GM18870 (cell line): ENCODE measurements around the gene CTNNAL1.
A peak's percentile ranks its signal among the peaks of the same experiment; 100 is the strongest.

Experiments
- ATAC-seq: cut with Tn5 transposase; IDR thresholded peaks from one replicate; pipeline ENCODE4 v1.9.1; 2021; ENCODE audit warnings: moderate library complexity; ENCODE audit not compliant: unreplicated experiment

The CTNNAL1 gene

GRCh38 chr9:109030426-109030825 lies 17.1 kb upstream of the CTNNAL1 start:
- ATAC-seq: no peak

GRCh38 chr9:109028457-109028856 lies 15.2 kb upstream of the CTNNAL1 start:
- no peak for ATAC-seq

- no peak for ATAC-seq
These were observed 13.9 kb upstream of the CTNNAL1 start for GRCh38 chr9:109027176-109027575.

GRCh38 chr9:109026306-109026705 lies 13.0 kb upstream of the CTNNAL1 start:
- ATAC-seq: no peak

DNA sequence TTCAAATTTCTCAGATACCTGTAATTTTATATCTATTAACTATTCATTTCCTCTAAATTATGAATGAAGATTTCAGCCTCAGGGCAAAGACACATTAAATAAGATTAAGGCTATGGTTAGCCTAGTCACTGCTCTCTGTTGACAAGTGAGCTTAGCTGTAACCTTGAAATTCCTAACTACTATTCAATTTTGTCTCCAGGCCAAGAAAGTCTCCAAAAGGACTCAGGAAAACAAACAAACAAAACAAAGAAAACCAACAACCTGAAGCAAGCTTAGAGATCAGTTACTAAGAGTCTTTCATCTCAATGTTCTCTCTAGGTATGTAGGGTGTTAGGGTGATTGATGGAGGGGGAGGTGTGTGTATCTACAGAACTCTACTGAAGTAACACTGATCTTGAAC lies 9.6 kb upstream of the CTNNAL1 start:
- no peak for ATAC-seq

- ATAC-seq: no peak
These were observed 7.5 kb upstream of the CTNNAL1 start for GRCh38 chr9:109020581-109021511.

GRCh38 chr9:109020113-109020512 lies 6.8 kb upstream of the CTNNAL1 start:
- no peak for ATAC-seq

DNA sequence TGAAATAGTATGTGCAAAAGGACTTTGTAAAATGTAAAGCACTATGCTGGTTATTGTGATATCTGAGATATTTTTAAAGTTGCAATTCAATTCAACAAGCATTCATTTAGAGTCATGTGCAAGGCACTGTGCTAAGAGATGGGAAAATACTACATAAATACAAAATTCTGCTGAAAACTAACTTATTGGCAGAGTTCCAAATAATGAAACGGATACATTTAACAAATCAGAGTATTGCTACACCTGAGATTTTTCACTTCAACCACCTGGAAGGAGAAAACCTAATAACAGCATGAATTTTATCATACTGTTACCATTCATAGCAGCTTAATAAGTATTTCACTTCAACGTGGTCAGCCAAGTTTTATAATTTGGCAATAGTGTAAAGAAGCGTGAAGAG lies 6.1 kb upstream of the CTNNAL1 start:
- ATAC-seq: no peak

DNA sequence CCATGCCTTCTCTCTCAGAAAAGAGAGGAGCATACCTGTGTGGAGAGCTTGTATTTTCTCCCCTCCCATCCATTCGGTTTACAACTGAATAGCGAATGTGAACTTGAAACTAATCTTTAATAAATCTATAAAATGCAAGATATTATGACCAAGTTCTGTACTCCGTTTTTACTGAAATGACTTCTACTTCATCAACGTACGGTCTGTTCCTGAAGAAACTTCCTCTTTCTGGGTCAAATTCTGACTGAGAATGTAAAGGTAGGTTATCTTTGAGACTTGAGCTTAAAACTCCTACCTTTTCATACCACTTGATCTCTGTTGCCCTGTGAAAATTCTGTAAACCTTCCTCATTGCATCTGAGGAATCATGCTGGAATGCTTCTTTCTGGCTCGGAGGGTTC lies 4.2 kb upstream of the CTNNAL1 start:
- peak; percentile 61 for ATAC-seq

DNA sequence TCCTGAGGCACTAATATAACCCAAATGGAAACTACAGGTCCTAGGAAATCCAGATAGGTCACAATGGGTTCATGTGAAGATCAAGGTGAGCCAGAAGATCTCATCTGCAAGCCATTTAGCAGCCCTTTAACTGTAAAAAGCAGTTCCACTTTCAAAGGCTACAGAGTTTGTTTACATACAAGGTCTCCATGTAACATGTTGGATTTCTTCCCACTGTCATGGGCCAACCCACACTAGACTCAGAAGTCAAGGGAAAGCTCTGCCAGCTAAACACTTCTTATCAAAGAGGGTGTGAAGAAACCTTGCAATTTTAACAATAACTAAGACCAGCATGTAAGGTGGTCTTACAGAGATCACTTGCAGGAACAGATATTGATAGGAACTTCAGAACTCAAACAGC lies 3.8 kb upstream of the CTNNAL1 start:
- no peak for ATAC-seq

DNA sequence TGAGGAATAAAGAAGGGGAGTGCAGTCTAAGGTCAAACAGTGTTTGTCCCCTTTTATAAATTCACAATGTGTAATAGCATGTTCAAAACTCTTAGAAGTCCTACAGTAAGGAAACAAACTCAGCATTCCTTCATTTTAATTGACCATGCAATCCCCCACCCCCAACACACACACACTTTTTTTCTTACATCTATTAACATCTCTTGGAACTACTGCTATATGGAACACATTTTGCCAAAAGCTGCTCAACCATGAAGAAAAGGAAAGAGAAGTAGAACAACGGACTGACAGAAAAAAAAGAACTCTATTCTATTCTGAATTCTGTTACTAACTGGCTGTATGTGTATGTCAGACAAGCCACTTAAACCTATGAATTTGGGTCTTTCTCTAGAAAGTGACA lies 2.8 kb upstream of the CTNNAL1 start:
- ATAC-seq: no peak

GRCh38 chr9:109014608-109015280 lies 1.4 kb upstream of the CTNNAL1 start:
- no peak for ATAC-seq

DNA sequence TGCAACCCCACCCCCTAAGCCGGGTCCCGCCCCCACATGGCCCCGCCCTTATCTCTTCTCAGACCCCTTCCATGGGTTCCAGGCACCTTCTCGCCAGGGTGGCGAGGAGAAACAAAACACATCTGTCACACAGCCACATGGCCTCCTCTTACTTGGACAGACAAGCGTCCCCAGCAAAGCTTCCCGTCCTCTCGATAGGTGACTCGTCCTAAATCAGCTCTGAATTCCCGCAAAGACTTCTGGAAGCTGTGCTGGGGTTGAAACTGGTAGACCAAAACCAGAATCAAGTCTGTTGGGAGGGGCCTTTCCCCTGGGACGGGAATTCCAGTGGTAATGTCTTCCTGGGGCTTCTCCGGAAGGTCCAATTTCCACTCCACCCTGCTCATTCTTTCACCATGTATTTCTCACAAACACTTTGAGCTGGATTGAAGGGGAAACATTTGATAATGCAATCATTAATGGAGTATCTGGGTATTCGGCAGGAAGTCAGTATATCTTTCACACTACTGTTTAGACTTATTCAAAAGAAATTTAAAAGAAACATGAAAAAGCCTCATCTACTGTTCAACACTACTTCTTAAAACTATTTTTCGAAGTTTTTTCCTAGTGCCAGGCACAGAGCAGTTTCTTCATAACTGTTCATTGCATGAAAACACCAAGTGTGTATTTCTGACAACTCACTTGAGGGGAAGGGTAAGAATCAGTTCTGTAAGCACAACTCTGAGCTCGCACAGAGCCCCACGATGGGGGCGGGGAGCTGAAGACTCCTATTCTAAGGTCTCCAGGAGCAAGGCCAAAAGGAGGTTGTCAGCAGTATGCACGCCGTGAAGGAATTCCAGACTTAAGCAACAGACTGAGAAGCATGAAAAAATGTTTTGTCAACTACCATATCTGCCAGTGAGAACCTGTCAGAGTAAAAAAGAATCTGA lies 644 bp upstream of the CTNNAL1 start:
- ATAC-seq: no peak

DNA sequence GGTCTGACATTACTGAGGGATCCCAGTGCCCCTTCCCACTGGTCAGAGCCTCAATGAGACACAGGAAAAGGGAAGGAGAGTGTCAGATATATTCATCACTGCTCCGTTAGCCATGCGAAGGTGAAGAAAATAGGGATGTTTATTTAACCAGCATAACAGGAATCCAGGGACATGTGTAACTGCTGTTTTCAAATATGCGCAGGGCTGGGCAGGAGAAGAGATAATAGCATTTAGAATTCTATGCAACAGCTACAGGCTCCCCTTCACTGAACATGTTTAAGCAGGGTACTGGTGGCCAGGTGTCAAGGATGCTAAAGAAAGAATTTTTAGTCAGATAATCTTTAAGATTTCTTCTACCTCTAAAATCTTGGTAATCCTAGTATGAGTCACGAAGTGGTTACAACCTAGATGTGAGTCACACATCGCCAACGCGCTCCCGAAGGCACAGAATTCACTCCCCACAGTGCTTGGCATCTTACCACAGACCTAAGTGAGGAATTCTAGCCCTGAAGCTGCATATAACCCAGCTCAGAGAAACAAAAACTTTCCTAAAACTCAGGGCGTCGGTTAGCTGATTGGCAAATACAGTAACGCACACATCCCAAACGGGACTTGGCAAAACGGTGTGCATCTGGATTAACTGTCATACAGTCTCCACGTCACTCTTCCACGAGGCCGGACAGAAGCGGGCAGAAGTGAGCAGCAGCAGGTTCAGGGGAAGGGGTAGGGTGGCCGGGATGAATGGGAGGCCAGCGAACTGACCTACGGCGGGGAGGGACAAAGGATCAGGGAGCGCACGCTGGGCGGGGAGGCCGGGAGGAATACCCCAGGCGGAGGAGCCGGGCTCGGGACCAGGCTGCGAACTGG lies 1.1 kb downstream of the CTNNAL1 start:
- peak; percentile 49 for ATAC-seq

GRCh38 chr9:109011231-109011671 lies 2.0 kb downstream of the CTNNAL1 start:
- no peak for ATAC-seq

DNA sequence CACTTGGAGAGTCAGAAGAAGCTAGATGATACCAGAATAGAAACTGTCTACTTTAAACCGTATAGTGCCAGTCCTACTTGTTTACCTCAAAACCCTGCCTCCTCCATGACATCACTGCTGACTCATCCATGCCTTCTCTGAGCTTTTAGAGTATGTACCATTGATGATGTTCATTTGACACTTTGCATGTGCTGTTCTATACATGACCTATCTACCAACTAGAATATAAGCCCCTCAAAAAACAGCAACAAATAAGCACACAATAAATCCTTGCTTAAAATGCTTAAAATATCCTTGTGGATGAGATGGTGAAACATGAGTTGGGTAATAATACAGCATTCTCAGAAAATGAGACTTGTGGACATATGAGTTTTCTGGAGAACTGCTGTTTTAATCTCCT lies 2.6 kb downstream of the CTNNAL1 start:
- ATAC-seq: peak; percentile 64

DNA sequence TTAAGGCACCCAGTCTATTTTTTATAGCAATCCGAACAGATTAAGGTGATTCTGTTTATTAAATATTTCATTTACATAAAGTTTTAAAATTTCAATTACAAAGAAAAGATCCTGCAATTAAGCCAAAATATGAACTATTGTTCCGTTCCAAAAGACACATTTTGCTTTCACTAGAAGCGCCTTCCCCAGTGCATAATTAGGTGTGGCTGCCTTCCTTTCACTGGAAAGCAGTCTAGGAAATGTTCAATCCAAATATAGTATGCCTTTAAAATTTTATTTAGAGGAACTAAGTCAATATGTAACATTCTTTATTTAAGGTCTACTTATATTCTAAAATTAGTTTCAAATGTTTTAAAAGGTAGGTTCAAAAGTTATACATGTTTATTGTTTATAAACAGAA lies 7.6 kb downstream of the CTNNAL1 start:
- ATAC-seq: no peak

- ATAC-seq: no peak
These were observed 10.2 kb downstream of the CTNNAL1 start for GRCh38 chr9:109003116-109003515.

- no peak for ATAC-seq
These were observed 11.2 kb downstream of the CTNNAL1 start for GRCh38 chr9:109002141-109002540.

- no peak for ATAC-seq
These were observed 12.0 kb downstream of the CTNNAL1 start for GRCh38 chr9:109001275-109001676.
